HUES48 (cell line): Measurements from ENCODE around the gene NGFR.
"Not testable (repeated sequence)": the region's sequence is repeated elsewhere in the genome, so short reads cannot be mapped to it uniquely, and the experiment has no call there.

Source experiments
- H3K27ac ChIP-seq: one replicate; pipeline ENCODE4 v1.7.0; 2013; ENCODE audit warnings: low read depth, low read length, inconsistent platforms
- H3K27me3 ChIP-seq: 2 replicates; pipeline ENCODE4 v1.6.1; 2013; ENCODE audit warnings: mild to moderate bottlenecking, low read length; ENCODE audit not compliant: control insufficient read depth, insufficient read depth
- H3K36me3 ChIP-seq: 2 replicates; pipeline ENCODE4 v1.6.1; 2013; ENCODE audit warnings: low read length; ENCODE audit not compliant: control insufficient read depth, insufficient read depth
- H3K4me1 ChIP-seq: 2 replicates; pipeline ENCODE4 v1.6.1; 2013; ENCODE audit warnings: mild to moderate bottlenecking, low read length; ENCODE audit not compliant: control insufficient read depth, insufficient read depth
- H3K4me3 ChIP-seq: 2 replicates; pipeline ENCODE4 v1.5.1; 2013; ENCODE audit warnings: mild to moderate bottlenecking, low read depth, low read length
- H3K9ac ChIP-seq: 2 replicates; pipeline ENCODE4 v1.6.1; 2013; ENCODE audit warnings: mild to moderate bottlenecking, low read depth, low read length, moderate library complexity
- H3K9me3 ChIP-seq: 2 replicates; pipeline ENCODE4 v1.6.1; 2013; ENCODE audit warnings: low read length; ENCODE audit not compliant: control insufficient read depth, insufficient read depth

NGFR gene

DNA sequence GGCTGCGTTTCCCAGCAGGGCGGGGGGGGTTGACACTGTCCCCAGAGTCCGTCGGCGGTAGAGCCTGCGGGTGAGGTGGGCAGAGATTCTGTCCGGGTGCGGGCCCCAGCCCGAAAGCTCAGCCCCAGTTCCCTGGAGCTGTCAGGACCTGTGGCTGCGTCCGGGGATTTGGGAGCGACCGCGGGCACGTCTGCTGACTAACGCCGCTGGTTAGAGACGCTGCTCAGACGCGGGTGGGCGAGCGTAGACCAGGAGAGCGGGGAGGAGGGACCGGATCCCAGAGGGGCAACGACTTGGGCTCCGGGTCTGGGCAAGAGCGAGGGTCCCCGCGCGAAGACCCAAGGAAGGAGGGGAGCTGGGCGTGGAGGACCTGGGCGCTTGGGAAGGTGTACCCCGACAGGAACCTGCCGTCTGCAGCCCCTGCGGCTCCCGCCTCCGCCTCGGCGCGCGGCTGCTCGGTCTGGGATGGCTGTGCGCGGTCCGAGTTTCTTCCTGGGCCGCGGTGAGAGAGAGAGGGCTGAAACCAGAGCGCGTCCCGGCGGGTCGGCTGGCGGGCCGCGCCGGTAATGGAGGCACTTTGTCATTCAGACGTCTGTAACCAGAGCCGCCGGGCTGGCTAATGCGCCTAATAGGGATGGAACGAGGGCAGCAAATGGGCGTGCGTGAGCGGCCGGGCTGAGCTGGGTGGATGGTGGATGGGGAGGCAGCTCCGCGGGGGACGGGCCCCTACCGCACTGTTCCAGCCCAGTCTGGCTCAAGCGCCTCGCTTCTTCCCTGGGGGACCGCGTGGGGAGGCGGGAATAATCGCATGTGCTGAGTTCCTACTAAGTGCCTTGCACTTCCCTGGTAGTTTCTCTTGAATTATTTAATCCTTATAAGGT, 2.3 kb downstream of the NGFR start:
- H3K9ac ChIP-seq: no peak overlapping the region
- H3K27ac ChIP-seq: no peak overlapping the region
- peaks cover 61% of the 10 kb centered on the region for H3K27me3 ChIP-seq
- H3K4me1 ChIP-seq: peaks cover 17% of the 10 kb centered on the region
- H3K36me3 ChIP-seq: no peaks in the 10 kb centered on the region
- no peaks in the 10 kb centered on the region for H3K9me3 ChIP-seq
- H3K4me3 ChIP-seq: peak overlapping the region; percentile 61

DNA sequence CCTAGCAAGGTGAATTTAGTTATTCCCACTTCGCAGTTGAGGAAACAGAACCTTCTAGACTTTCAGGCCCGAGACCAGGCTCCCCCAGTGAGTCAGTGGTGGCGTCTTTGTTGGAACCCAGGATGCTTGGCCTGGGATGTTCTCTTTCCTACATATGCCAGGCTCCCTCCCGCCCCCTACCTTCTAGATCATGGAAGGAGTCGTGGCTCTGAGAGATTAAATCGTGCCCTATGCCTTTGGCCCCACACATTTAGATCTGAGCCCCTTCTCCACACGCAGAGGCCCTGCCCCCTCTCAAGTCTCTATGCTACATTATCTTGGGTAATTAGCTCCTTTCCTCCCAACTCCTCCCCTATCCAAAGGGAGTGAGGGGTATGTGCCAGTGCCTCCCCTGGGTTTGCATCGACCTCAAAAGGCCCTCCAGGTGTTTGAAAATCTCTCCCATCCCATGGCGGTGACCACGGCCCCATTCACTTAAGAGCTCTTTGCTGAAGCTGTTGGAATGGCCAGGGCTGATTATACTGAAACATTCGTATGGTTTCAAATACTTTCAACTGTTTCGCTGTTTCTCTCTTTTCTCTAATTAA, 3.0 kb downstream of the NGFR start:
- no peak overlapping the region for H3K27ac ChIP-seq
- H3K27me3 ChIP-seq: peaks cover 58% of the 10 kb centered on the region
- H3K4me3 ChIP-seq: peak overlapping the region; percentile 61
- H3K9ac ChIP-seq: no peak overlapping the region
- peaks cover 17% of the 10 kb centered on the region for H3K4me1 ChIP-seq
- H3K36me3 ChIP-seq: no peaks in the 10 kb centered on the region
- H3K9me3 ChIP-seq: no peaks in the 10 kb centered on the region

DNA sequence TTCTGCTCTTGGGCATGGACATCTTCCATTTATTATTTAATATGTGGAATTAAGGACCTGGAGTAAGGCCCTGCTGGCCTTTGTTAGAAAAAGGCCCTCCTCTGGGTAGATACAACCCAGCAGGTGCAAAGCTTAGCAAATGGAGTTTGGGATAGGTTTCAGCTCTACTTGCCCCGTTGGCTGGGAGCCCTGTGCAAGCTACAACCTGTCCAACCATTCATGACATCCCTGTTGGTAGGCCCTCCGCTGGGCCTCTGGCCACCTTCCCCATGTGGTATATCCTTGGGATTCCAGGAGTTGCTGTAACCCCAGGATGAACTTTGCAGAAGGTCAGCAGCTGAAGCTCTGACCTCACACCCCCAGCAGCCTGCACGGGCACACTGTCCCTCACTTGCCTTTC, 6.4 kb downstream of the NGFR start:
- H3K27me3 ChIP-seq: peaks cover 37% of the 10 kb centered on the region
- H3K27ac ChIP-seq: no peak overlapping the region
- H3K4me1 ChIP-seq: peaks cover 17% of the 10 kb centered on the region
- no peaks in the 10 kb centered on the region for H3K36me3 ChIP-seq
- no peaks in the 10 kb centered on the region for H3K9me3 ChIP-seq
- H3K4me3 ChIP-seq: no peak overlapping the region
- no peak overlapping the region for H3K9ac ChIP-seq

DNA sequence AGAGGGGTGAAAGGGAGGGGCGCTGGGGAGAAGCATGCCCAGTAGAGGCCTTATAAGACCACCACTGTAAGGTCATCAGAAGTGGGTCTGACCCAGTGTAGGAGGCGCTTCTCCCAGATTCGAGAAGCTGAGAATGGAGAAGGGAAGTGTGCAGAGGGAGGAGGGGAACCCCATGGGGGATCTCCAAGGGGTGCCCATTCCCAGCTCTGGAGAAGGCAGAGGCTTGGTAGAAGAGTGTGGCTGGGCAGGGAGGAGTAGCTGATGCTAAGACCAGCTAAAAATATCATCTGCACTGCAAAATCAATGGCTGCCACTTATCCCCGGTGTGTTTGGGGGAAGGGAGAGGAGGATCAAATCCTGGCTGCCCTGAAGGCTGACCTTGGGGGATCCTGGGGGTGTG, 7.2 kb downstream of the NGFR start:
- Histone ChIP-seq H3K36me3 (no peaks in the 10 kb centered on the region), H3K27ac (no peak overlapping the region), H3K9ac (no peak overlapping the region), H3K9me3 (no peaks in the 10 kb centered on the region), H3K4me3 (no peak overlapping the region), H3K4me1 (peaks cover 13% of the 10 kb centered on the region), H3K27me3 (peaks cover 29% of the 10 kb centered on the region)

DNA sequence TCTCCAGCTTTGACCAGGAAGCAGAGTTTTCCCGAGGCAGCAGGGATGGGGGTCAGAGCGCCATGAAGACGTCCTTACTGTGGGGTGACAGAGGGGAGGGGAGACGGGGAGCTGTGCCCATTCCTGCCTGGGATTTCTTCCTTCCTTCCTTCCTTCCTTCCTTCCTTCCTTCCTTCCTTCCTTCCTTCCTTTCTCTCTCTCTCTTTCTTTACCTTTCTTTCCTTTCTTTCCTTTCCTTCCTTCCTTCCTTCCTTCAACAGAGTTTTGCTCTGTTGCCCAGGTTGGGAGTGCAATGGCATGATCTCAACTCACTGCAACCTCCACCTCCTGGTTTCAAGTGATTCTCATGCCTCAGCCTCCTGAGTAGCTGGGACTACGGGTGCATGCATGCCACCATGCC, 7.6 kb downstream of the NGFR start:
- peaks cover 25% of the 10 kb centered on the region for H3K27me3 ChIP-seq
- H3K9ac ChIP-seq: not testable (repeated sequence)

DNA sequence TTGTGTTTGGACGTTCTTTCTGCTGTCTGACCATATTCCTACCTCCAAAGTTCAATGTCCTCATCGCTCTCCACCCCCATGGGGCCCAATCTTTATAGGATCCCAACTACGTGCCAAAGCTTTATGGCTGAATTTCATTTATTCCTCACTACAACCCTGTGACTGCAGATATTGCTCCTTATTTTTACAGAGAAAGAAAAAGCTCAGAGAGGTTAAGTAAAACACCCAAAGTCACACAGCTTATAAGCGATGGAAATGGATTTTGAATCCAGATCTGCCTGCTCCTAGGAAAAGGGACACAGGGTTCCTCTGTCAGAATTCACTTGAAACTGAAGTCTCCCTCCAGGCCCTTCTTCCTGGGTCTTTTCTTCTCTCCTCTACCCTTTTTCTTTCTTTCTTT, 9.3 kb downstream of the NGFR start:
- Histone ChIP-seq H3K36me3 (no peaks in the 10 kb centered on the region), H3K9me3 (no peaks in the 10 kb centered on the region), H3K4me3 (no peak overlapping the region), H3K4me1 (peaks cover 14% of the 10 kb centered on the region; the same call in 1 of the 2 replicates), H3K27me3 (peaks cover 8% of the 10 kb centered on the region), H3K27ac (no peak overlapping the region), H3K9ac (no peak overlapping the region)

More for the DNA sequence above, 7.6 kb downstream of the NGFR start:
- not testable (repeated sequence) for H3K27ac ChIP-seq, H3K4me3 ChIP-seq, H3K36me3 ChIP-seq, H3K9me3 ChIP-seq
- H3K4me1 ChIP-seq: peaks cover 15% of the 10 kb centered on the region

DNA sequence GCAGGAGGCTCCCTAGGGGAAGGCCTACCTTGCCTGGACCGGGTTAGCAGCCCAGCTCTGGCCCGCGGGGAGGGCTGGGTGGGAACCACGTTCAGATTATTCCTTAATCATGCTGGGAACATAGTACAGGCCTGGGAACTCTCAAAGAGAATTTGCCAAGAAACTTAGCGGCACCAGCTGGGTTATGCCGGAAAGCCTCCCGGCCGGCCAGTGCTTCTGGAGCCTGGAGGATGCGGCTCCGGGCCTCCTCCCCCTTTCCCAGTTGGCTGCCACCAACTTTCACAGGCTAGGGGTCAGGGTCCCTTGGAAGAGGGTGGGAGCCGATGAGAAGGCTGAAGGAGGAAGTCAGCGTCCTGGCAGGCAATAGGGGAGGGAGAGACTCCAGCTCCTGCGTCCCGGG, 10.8 kb downstream of the NGFR start:
- Histone ChIP-seq H3K27me3 (no peaks in the 10 kb centered on the region; the same call in 1 of the 2 replicates), H3K36me3 (no peaks in the 10 kb centered on the region), H3K9ac (no peak overlapping the region), H3K4me3 (no peak overlapping the region), H3K27ac (no peak overlapping the region), H3K9me3 (no peaks in the 10 kb centered on the region), H3K4me1 (peaks cover 14% of the 10 kb centered on the region; the same call in 1 of the 2 replicates)

DNA sequence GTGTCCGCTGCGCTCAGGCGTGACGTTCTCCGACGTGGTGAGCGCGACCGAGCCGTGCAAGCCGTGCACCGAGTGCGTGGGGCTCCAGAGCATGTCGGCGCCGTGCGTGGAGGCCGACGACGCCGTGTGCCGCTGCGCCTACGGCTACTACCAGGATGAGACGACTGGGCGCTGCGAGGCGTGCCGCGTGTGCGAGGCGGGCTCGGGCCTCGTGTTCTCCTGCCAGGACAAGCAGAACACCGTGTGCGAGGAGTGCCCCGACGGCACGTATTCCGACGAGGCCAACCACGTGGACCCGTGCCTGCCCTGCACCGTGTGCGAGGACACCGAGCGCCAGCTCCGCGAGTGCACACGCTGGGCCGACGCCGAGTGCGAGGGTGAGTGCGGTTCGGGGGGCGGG, 11.2 kb downstream of the NGFR start:
- Histone ChIP-seq H3K4me3 (no peak overlapping the region), H3K27me3 (no peaks in the 10 kb centered on the region; the same call in 1 of the 2 replicates), H3K9me3 (no peaks in the 10 kb centered on the region), H3K9ac (no peak overlapping the region), H3K4me1 (peaks cover 14% of the 10 kb centered on the region; the same call in 1 of the 2 replicates), H3K27ac (no peak overlapping the region), H3K36me3 (no peaks in the 10 kb centered on the region)

DNA sequence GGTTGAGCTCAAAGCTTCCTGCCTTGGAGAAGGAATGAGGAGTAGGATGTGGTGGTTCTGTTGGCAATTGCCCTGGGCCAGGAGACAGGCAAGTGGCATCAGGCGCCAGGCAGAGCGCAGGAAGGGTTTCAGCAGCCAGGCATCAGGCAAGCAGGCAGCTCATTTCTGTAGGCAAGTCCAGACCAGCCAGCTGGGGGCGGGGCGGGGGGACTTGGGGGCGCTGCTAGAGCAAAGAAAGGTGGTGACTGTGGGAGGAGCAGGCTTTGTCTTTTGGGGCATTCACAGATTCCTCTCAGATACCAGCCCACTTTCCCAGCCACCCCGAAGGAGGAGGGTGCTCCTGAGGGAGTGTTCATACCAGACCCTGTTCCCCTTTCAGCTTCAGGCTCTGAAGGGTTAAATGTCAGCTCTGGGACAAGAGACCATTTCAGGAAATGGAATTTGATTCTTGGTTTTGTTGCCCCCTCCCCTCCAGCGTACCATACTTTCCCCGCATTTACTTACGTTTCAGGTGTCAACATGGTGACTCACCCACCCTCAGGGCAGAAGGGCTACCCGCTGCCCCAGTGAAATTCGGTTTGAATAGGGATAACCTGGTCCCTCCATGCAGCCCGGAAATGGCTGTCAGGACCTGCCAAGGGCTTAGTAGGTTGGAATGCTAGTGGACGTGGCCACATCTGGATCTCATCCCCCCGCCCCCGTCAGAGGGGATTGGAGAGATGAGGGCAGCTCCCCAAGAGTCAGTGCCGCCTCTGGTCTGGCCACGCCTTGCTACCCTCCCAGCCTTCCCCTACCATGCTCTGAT, 13.2 kb downstream of the NGFR start:
- Histone ChIP-seq H3K36me3 (no peaks in the 10 kb centered on the region), H3K27ac (peak overlapping the region; percentile 80), H3K4me1 (peaks cover 21% of the 10 kb centered on the region), H3K4me3 (peak overlapping the region; percentile 25; the same call in 1 of the 2 replicates), H3K9ac (no peak overlapping the region; the same call in 1 of the 2 replicates), H3K9me3 (no peaks in the 10 kb centered on the region), H3K27me3 (no peaks in the 10 kb centered on the region; the same call in 1 of the 2 replicates)

DNA sequence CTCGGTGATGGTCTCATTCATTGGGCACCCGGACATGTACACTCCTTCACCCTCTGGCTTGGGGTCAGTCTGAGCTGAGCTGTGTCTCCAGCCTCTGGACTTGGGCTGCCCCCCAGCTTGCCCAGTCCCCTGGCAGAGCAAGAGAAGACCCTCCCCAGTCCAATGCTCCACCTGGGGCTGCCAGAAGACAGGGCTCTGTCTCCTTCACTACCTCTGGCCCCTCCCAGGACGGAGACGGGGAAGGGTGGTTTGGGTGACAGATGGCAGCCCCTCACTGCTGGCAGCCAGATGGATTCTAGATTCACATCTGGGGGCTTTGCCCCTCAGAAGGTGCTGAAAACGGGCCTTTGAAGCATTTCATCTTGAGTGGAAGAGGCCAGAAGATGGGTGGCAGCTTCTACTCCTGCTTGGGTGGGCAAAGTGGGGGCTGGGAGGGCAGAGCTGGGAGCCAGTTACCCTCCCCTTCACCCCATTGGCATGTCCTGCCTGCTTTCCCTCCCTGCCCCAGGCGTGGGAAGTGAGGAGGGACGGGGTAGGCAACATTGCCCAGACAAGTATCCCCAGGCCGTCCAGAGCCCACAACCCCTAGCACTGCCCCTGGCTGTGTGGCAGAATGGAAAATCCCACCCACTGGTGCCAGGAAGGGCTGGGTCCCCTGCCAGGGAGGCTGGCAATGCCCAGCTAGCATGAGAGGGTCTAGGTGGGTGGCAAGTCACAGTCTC, 13.9 kb downstream of the NGFR start:
- no peaks in the 10 kb centered on the region; the same call in 1 of the 2 replicates for H3K27me3 ChIP-seq
- no peaks in the 10 kb centered on the region for H3K9me3 ChIP-seq
- H3K36me3 ChIP-seq: no peaks in the 10 kb centered on the region
- H3K4me1 ChIP-seq: peaks cover 25% of the 10 kb centered on the region
- no peak overlapping the region; the same call in 1 of the 2 replicates for H3K4me3 ChIP-seq
- H3K9ac ChIP-seq: no peak overlapping the region
- peak overlapping the region; percentile 80 for H3K27ac ChIP-seq
